GM19438 (cell line): Measurements from ENCODE around the gene STK10.

Experiments
- ATAC-seq: cut with Tn5 transposase; IDR thresholded peaks from one replicate; pipeline ENCODE4 v1.9.1; 2021; ENCODE audit warnings: low read depth; ENCODE audit not compliant: unreplicated experiment

STK10 gene

GRCh38 chr5:172093965-172094364, 94.1 kb downstream of the STK10 start:
- no peak for ATAC-seq

GRCh38 chr5:172093559-172093958, 94.5 kb downstream of the STK10 start:
- no peak for ATAC-seq

GRCh38 chr5:172091956-172092732, 95.9 kb downstream of the STK10 start:
- ATAC-seq: no peak

GRCh38 chr5:172090976-172091547, 97.0 kb downstream of the STK10 start:
- no peak for ATAC-seq

GRCh38 chr5:172089298-172090117, 98.5 kb downstream of the STK10 start:
- ATAC-seq: no peak

- no peak for ATAC-seq
These were observed 99.2 kb downstream of the STK10 start for GRCh38 chr5:172088801-172089200.

- ATAC-seq: no peak
These were observed 101.6 kb downstream of the STK10 start for GRCh38 chr5:172086194-172086975.

- ATAC-seq: no peak
These were observed 102.3 kb downstream of the STK10 start for GRCh38 chr5:172085738-172086137.

- no peak for ATAC-seq
These were observed 105.8 kb downstream of the STK10 start for GRCh38 chr5:172082180-172082579.

GRCh38 chr5:172079876-172080275, 108.1 kb downstream of the STK10 start:
- no peak for ATAC-seq

- ATAC-seq: no peak
These were observed 109.2 kb downstream of the STK10 start for GRCh38 chr5:172078726-172079345.

- ATAC-seq: no peak
These were observed 110.2 kb downstream of the STK10 start for GRCh38 chr5:172077664-172078425.

- no peak for ATAC-seq
These were observed 111.2 kb downstream of the STK10 start for GRCh38 chr5:172076761-172077244.

- ATAC-seq: no peak
These were observed 112.4 kb downstream of the STK10 start for GRCh38 chr5:172075656-172076055.

- no peak for ATAC-seq
These were observed 113.1 kb downstream of the STK10 start for GRCh38 chr5:172074896-172075295.

- ATAC-seq: no peak
These were observed 116.6 kb downstream of the STK10 start for GRCh38 chr5:172071309-172071875.

GRCh38 chr5:172065431-172066065, 122.5 kb downstream of the STK10 start:
- no peak for ATAC-seq

- ATAC-seq: no peak
These were observed 123.3 kb downstream of the STK10 start for GRCh38 chr5:172064766-172065165.

GRCh38 chr5:172064358-172064757, 123.7 kb downstream of the STK10 start:
- no peak for ATAC-seq
